Measurements from ENCODE around the gene ITIH5.

DNA sequence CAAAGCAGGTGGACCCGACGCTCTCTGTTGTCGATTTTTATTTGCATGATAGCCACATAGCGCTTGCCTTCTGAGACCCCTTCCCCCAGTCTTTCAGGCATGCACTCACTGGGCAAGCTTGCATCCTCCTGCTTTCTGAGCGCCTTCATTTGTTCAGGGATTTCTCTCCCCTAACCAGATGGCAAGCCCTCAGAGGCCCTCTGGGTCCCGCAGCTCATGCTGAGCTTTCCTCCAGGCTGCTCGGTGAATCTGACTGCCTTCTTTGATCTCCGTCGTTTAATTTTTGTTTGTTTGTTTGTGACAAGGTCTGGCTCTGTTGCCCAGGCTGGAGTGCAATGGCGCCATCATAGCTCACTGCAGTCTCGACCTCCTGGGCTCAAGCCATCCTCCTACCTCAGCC is 58.8 kb downstream of the ITIH5 start:
- TF ChIP-seq POLR2A (IDR thresholded peaks at IDR 0.05; ENCODE audit: low read depth, low read length): no peak
- TF ChIP-seq SPI1 (IDR thresholded peaks at IDR 0.05; ENCODE audit: low read depth, low read length): no peak
- TF ChIP-seq POLR2AphosphoS5 (IDR thresholded peaks at IDR 0.05; ENCODE audit: low read depth, low read length): no peak
- no peak for TF ChIP-seq TAF1 (IDR thresholded peaks at IDR 0.05; ENCODE audit: low read depth, low read length)
- TF ChIP-seq PAX5 (IDR thresholded peaks at IDR 0.05; ENCODE audit: insufficient read depth, low read length, severe bottlenecking): no peak

All from GM12891 (cell line).